Panc1 (cell line): ENCODE data around the gene RAP1B. TPM values are rescaled to one million over a fixed set of nuclear protein-coding genes. Genes with fewer than 3 reads are reported as not detected.

Source experiments
- ATAC-seq: fragments of 200-7000 bp; cut with Tn5 transposase; 2 replicates; pipeline ENCODE4 v1.9.1; 2020; ENCODE audit warnings: mild to moderate bottlenecking, moderate library complexity
- BruUV-seq: library from RNA; stranded (reverse); fragments of 400-500 nt; replicated peaks from 2 replicates; lab custom pipeline; 2021; lab: Mats Ljungman, UMichigan
- CTCF ChIA-PET: fragments of 300-600 bp; sonication (Branson Sonifier 250); formaldehyde crosslinking; loops from one replicate; lab custom pipeline; 2022; ENCODE audit warnings: antibody characterized with exemption; lab: Charles Lee
- POLR2A ChIA-PET: fragments of 300-600 bp; sonication (Branson Sonifier 250); formaldehyde crosslinking; loops from one replicate; lab custom pipeline; 2022; ENCODE audit warnings: antibody characterized with exemption; lab: Charles Lee
- DNase-seq: peaks from one replicate; pipeline ENCODE4 v3.0.0-alpha.2; 2010; ENCODE audit warnings: low read depth, low spot score
- H3K27ac ChIP-seq: 2 replicates; pipeline ENCODE4 v1.5.1; 2011; ENCODE audit warnings: mild to moderate bottlenecking, low read length, inconsistent platforms
- H3K27me3 ChIP-seq: fragments of 200-500 bp; sonication (Bioruptor generic); 2 replicates; pipeline ENCODE4 v1.6.0; 2014; ENCODE audit warnings: low read length, inconsistent platforms; ENCODE audit not compliant: control insufficient read depth, insufficient read depth
- H3K36me3 ChIP-seq: fragments of 200-500 bp; sonication (Bioruptor generic); 2 replicates; pipeline ENCODE4 v1.5.1; 2014; ENCODE audit warnings: inconsistent platforms, mild to moderate bottlenecking, low read length, moderate library complexity; ENCODE audit not compliant: control insufficient read depth, insufficient read depth
- H3K4me1 ChIP-seq: 2 replicates; pipeline ENCODE4 v1.5.1; 2011; ENCODE audit warnings: inconsistent platforms, mild to moderate bottlenecking, low read length, moderate library complexity; ENCODE audit not compliant: control insufficient read depth, insufficient read depth
- H3K4me3 ChIP-seq, 2 experiments: 2 replicates each; pipeline ENCODE4 v1.5.1; 2011 to 2012; ENCODE audit warnings: low read depth in 2 of 2, low read length in 2 of 2, mild to moderate bottlenecking in 2 of 2, inconsistent platforms in 1 of 2, moderate library complexity in 1 of 2
- H3K9me3 ChIP-seq: fragments of 200-500 bp; sonication (Bioruptor generic); 2 replicates; pipeline ENCODE4 v1.5.1; 2014; ENCODE audit warnings: low read depth, mild to moderate bottlenecking, inconsistent platforms, low read length, moderate library complexity; ENCODE audit not compliant: control insufficient read depth, insufficient read depth
- POLR2AphosphoS5 ChIP-seq: IDR thresholded peaks from 2 replicates; pipeline ENCODE4 v1.6.1; 2012; ENCODE audit warnings: mild to moderate bottlenecking, low read depth, low read length, moderate library complexity
- SIN3A ChIP-seq: IDR thresholded peaks from 2 replicates; pipeline ENCODE4 v1.6.1; 2012; ENCODE audit warnings: low read depth, mild to moderate bottlenecking, low read length, moderate library complexity, borderline replicate concordance; ENCODE audit not compliant: insufficient read depth
- TCF7L2 ChIP-seq: IDR thresholded peaks from 2 replicates; pipeline ENCODE4 v1.6.1; 2011; ENCODE audit warnings: mild to moderate bottlenecking, low read depth, low read length, inconsistent platforms
- in situ Hi-C: cut with HindIII; loops from 2 replicates; pipeline ENCODE4 v1.10.0; 2016; ENCODE audit warnings: low sequenced_read_pairs, low pct_unique_long_range_greater_than_20kb
- intact Hi-C: fragments of 100-400 bp; cut with micrococcal nuclease; formaldehyde crosslinking; loops from one replicate; pipeline ENCODE4 v1.10.0; 2022; ENCODE audit not compliant: unreplicated experiment
- total RNA-seq: library from RNA; stranded (reverse); gene quantifications from one replicate; pipeline ENCODE4 v1.2.1, GENCODE V29; 2021; ENCODE audit not compliant: unreplicated experiment
- TF ChIP-seq, protein P1 (sequence below), 2 experiments: IDR thresholded peaks; 2 replicates each; pipeline ENCODE4 v1.6.1; 2011 to 2012; ENCODE audit warnings: low read depth in 2 of 2, control low read depth in 1 of 2, low read length in 1 of 2, mild to moderate bottlenecking in 1 of 2, moderate library complexity in 1 of 2; ENCODE audit not compliant: insufficient read depth in 1 of 2
- TF ChIP-seq, protein P2 (sequence below): fragments of 450-650 bp; IDR thresholded peaks from 2 replicates; pipeline ENCODE4 v1.5.1; 2017; ENCODE audit warnings: mild to moderate bottlenecking

RAP1B gene
- total RNA-seq, 1 experiment from 2014 or later, result 328 TPM

DNA sequence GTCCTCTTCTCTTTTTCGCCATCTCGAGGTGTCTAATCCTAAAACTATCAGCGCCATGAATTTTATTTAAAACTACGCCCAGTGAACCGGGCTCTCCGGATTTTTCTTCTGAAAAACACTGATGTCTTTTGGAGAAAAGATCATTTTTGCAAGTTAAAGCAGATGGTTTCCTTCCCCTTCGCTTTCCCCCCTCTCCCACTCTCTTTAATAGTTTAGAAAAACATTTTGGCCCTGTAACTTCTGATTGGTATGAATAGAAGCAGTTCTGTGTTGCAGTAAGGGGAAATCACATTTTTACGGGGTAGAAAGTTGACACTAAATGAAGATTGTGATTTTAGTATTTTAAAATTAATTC, 1.1 kb downstream of the RAP1B start:
- peak overlapping the region; percentile 100 for H3K27ac ChIP-seq
- H3K27me3 ChIP-seq, result no peaks in the 10 kb centered on the region
- intact Hi-C loops, result loop anchor here (5.0 kb wide), 3 partner anchors 49 to 279 kb away; partner anchors contain the start of gene MDM1
- ATAC-seq, result no peak
- DNase-seq, result no peak
- H3K36me3 ChIP-seq, result peaks cover 6% of the 10 kb centered on the region
- peak overlapping the region; percentile 77 to 97 for H3K4me3 ChIP-seq
- peaks cover 42% of the 10 kb centered on the region for H3K4me1 ChIP-seq
- CTCF ChIA-PET, result no interaction called here
- in situ Hi-C loops, result no loop called here
- no TSS peak for BruUV-seq
- TF ChIP-seq TCF7L2, result no peak
- no peak for TF ChIP-seq SIN3A
- TF ChIP-seq, protein P1, sequence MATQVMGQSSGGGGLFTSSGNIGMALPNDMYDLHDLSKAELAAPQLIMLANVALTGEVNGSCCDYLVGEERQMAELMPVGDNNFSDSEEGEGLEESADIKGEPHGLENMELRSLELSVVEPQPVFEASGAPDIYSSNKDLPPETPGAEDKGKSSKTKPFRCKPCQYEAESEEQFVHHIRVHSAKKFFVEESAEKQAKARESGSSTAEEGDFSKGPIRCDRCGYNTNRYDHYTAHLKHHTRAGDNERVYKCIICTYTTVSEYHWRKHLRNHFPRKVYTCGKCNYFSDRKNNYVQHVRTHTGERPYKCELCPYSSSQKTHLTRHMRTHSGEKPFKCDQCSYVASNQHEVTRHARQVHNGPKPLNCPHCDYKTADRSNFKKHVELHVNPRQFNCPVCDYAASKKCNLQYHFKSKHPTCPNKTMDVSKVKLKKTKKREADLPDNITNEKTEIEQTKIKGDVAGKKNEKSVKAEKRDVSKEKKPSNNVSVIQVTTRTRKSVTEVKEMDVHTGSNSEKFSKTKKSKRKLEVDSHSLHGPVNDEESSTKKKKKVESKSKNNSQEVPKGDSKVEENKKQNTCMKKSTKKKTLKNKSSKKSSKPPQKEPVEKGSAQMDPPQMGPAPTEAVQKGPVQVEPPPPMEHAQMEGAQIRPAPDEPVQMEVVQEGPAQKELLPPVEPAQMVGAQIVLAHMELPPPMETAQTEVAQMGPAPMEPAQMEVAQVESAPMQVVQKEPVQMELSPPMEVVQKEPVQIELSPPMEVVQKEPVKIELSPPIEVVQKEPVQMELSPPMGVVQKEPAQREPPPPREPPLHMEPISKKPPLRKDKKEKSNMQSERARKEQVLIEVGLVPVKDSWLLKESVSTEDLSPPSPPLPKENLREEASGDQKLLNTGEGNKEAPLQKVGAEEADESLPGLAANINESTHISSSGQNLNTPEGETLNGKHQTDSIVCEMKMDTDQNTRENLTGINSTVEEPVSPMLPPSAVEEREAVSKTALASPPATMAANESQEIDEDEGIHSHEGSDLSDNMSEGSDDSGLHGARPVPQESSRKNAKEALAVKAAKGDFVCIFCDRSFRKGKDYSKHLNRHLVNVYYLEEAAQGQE (IDR thresholded peaks at IDR 0.05; ENCODE audit: insufficient read depth in 1 of 2, low read depth in 2 of 2, low read length in 1 of 2), result no peak
- no peak for TF ChIP-seq POLR2AphosphoS5
- TF ChIP-seq, protein P2, sequence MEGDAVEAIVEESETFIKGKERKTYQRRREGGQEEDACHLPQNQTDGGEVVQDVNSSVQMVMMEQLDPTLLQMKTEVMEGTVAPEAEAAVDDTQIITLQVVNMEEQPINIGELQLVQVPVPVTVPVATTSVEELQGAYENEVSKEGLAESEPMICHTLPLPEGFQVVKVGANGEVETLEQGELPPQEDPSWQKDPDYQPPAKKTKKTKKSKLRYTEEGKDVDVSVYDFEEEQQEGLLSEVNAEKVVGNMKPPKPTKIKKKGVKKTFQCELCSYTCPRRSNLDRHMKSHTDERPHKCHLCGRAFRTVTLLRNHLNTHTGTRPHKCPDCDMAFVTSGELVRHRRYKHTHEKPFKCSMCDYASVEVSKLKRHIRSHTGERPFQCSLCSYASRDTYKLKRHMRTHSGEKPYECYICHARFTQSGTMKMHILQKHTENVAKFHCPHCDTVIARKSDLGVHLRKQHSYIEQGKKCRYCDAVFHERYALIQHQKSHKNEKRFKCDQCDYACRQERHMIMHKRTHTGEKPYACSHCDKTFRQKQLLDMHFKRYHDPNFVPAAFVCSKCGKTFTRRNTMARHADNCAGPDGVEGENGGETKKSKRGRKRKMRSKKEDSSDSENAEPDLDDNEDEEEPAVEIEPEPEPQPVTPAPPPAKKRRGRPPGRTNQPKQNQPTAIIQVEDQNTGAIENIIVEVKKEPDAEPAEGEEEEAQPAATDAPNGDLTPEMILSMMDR, result no peak
- no peaks in the 10 kb centered on the region for H3K9me3 ChIP-seq
- POLR2A ChIA-PET, result interaction anchor here (0.6 to 1.0 kb wide), 2 partner anchors 46 to 277 kb away, joined by 4 to 5 read pairs; no protein-coding TSS in a partner anchor

DNA sequence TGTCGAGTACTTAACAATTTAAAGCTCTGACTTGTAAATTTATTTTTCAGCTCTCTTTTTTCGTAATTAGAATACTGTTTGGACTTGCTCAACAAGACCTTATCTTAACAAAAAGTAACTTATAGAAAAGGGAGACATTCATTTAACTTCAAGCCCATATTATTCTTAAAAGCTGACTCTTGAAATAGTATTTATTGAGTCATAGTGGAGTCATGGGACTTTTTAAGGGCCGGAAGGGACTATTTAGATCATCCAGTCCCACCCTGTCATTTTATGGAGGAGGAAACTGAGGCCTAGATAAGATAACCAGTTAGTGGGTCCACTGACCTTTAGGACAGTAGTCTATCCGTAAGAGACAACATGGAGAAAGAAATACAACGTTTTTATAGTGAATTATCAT, 1.5 kb downstream of the RAP1B start:
- H3K27ac ChIP-seq, result peak overlapping the region; percentile 100
- peaks cover 45% of the 10 kb centered on the region for H3K4me1 ChIP-seq
- POLR2A ChIA-PET, result interaction anchor here (1.0 kb wide), 2 partner anchors 47 to 247 kb away, joined by 3 to 5 read pairs; no protein-coding TSS in a partner anchor
- in situ Hi-C loops (no loop called here), intact Hi-C loops (loop anchor here (5.0 kb wide), 3 partner anchors 50 to 280 kb away; partner anchors contain the start of gene MDM1)
- no peak for ATAC-seq
- no peaks in the 10 kb centered on the region for H3K27me3 ChIP-seq
- peak overlapping the region; percentile 77 to 97 for H3K4me3 ChIP-seq
- no peaks in the 10 kb centered on the region for H3K9me3 ChIP-seq
- H3K36me3 ChIP-seq, result peaks cover 6% of the 10 kb centered on the region
- BruUV-seq, result TSS peak; percentile 74
- CTCF ChIA-PET, result no interaction called here
- DNase-seq, result no peak
- TF ChIP-seq, protein P2, result no peak
